Fibroblast of lung (primary cell): ENCODE measurements around the gene BCAS2. TPM values are rescaled to one million over a fixed set of nuclear protein-coding genes. Genes with fewer than 3 reads are reported as not detected.

Source experiments
- DNase-seq, 2 donors: peaks; one replicate each; pipeline versions ENCODE4 v3.0.0 to v3.0.0-alpha.2; 2010; ENCODE audit warnings: low read depth in 2 of 2
- H2AFZ ChIP-seq: 2 replicates; pipeline ENCODE4 v1.5.1; 2012; ENCODE audit warnings: low read length, control low read depth, inconsistent platforms
- H3K27ac ChIP-seq: 2 replicates; pipeline ENCODE4 v1.5.1; 2011; ENCODE audit warnings: low read length, control low read depth; ENCODE audit not compliant: insufficient read depth
- H3K27me3 ChIP-seq: 2 replicates; pipeline ENCODE4 v1.5.1; 2011; ENCODE audit warnings: mild to moderate bottlenecking, low read length; ENCODE audit not compliant: control insufficient read depth, insufficient read depth
- H3K36me3 ChIP-seq: 2 replicates; pipeline ENCODE4 v1.5.1; 2011; ENCODE audit warnings: low read length; ENCODE audit not compliant: control insufficient read depth, insufficient read depth
- H3K4me1 ChIP-seq: 2 replicates; pipeline ENCODE4 v1.5.1; 2011; ENCODE audit warnings: low read length; ENCODE audit not compliant: control insufficient read depth, insufficient read depth; ENCODE audit errors: extremely low read depth
- H3K4me2 ChIP-seq: 2 replicates; pipeline ENCODE4 v1.5.1; 2011; ENCODE audit warnings: low read length, control low read depth; ENCODE audit not compliant: insufficient read depth; ENCODE audit errors: extremely low read depth
- H3K4me3 ChIP-seq, 4 experiments: fragments of 200-600 bp in 1 of 4; sonication (generic) in 1 of 4; replicated peaks in 1 of 4; 2 replicates each; pipeline ENCODE4 v1.5.1; 2011 to 2016; ENCODE audit warnings: low read length in 4 of 4, low read depth in 3 of 4, mild to moderate bottlenecking in 3 of 4, control low read depth in 2 of 4, inconsistent platforms in 1 of 4, mixed read lengths in 1 of 4; ENCODE audit not compliant: insufficient read depth in 1 of 4; ENCODE audit errors: control extremely low read depth in 1 of 4
- H3K79me2 ChIP-seq: 2 replicates; pipeline ENCODE4 v1.5.1; 2012; ENCODE audit warnings: mild to moderate bottlenecking, low read length, inconsistent platforms; ENCODE audit not compliant: control insufficient read depth, insufficient read depth
- H3K9ac ChIP-seq: 2 replicates; pipeline ENCODE4 v1.5.1; 2011; ENCODE audit warnings: mild to moderate bottlenecking, low read length, control low read depth; ENCODE audit not compliant: insufficient read depth
- H3K9me3 ChIP-seq: 2 replicates; pipeline ENCODE4 v1.5.1; 2012; ENCODE audit warnings: low read depth, low read length; ENCODE audit not compliant: control insufficient read depth, insufficient read depth
- H4K20me1 ChIP-seq: 2 replicates; pipeline ENCODE4 v1.5.1; 2011; ENCODE audit warnings: low read length; ENCODE audit not compliant: control insufficient read depth, insufficient read depth; ENCODE audit errors: extremely low read depth
- CTCF ChIP-seq, 2 donors: IDR thresholded peaks in 1 of 2; conservative IDR thresholded peaks in 1 of 2; 1 replicate in 1 of 2; 2 replicates in 1 of 2; pipeline ENCODE4 v1.5.1; 2011 to 2012; ENCODE audit warnings: low read length in 2 of 2, control low read depth in 1 of 2, inconsistent platforms in 1 of 2, low read depth in 1 of 2, mild to moderate bottlenecking in 1 of 2
- EZH2 ChIP-seq: IDR thresholded peaks from 2 replicates; pipeline ENCODE4 v1.5.1; 2012; ENCODE audit warnings: low read length, control low read depth, mild to moderate bottlenecking; ENCODE audit errors: missing control alignments
- polyA plus RNA-seq, 2 donors: library from polyadenylated mRNA; depleted of rRNA in 1 of 2; stranded (reverse) in 1 of 2; unstranded in 1 of 2; fragments of >200 nt; gene quantifications; 2 replicates each; pipeline ENCODE4 v1.2.1, GENCODE V29; 2011 to 2012; ENCODE audit warnings: missing spikeins in 1 of 2
- total RNA-seq: library from RNA; depleted of rRNA; stranded (reverse); fragments of >200 nt; gene quantifications from 2 replicates; pipeline ENCODE4 v1.2.1, GENCODE V29; 2014

Gene BCAS2
- total and polyA plus RNA-seq, 2 donors (not counting 1 experiment from before 2014, with no cell fraction given) = 41.3 to 45.4 TPM

DNA sequence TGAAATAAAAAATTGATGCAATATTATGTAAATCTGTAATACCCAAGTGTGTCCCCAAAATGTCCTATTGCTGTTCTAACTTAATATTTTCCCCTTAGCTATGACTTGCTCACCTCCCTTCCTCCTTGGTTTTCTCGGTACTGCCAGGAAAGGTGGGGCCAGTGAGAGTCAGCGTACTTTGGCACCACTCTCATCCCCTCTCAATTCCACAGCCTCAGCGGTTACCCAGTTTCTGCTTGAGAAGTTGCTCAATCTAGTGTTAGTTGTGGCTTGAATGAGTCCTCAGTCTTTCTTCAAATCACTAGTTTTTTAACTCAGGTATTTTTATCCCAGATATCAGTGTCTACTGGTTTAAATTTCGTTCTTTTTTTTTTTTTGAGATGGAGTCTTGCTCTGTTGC lies 32.3 kb downstream of the BCAS2 start:
- peak in 1 of 2 donors; percentile 21 for DNase-seq
- Histone ChIP-seq H4K20me1 (no peaks in the 10 kb centered on the region), H3K27ac (no peak overlapping the region), H3K79me2 (no peaks in the 10 kb centered on the region), H3K4me1 (no peaks in the 10 kb centered on the region), H2AFZ (no peak overlapping the region), H3K36me3 (no peaks in the 10 kb centered on the region), H3K4me2 (no peak overlapping the region), H3K9me3 (no peaks in the 10 kb centered on the region), H3K27me3 (no peaks in the 10 kb centered on the region), H3K4me3 (no peak overlapping the region), H3K9ac (no peak overlapping the region)
- TF ChIP-seq CTCF (conservative IDR thresholded peaks at IDR 0.05 in 1 of 2, IDR thresholded peaks at IDR 0.05 in 1 of 2; ENCODE audit: low read depth in 1 of 2, low read length in 2 of 2) (no peak), EZH2 (no peak)

DNA sequence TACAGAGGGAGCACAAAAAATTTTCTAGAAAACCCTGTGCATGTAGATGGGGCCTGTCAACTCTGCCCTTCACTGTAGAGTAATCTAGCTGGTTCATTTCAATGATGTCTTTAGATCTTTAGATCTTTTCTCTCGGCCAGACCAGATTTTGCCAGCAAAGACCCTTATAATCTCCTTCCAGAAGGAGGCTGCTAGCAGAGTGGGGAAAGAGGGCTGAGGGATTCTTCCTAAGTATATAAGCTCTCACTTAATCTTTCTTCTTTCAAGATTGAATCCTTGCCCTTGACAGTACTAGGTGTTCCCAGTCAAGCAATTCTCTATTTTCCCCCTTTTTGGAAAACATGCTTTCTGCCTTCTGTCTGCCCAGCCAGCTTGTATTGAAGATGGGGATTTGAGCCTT lies 34.3 kb downstream of the BCAS2 start:
- TF ChIP-seq CTCF (conservative IDR thresholded peaks at IDR 0.05 in 1 of 2, IDR thresholded peaks at IDR 0.05 in 1 of 2; ENCODE audit: low read depth in 1 of 2, low read length in 2 of 2) (no peak), EZH2 (no peak)
- Histone ChIP-seq H2AFZ (no peak overlapping the region), H3K79me2 (no peaks in the 10 kb centered on the region), H3K9me3 (no peaks in the 10 kb centered on the region), H3K36me3 (no peaks in the 10 kb centered on the region), H3K27ac (no peak overlapping the region), H3K4me3 (no peak overlapping the region), H3K9ac (no peak overlapping the region), H3K27me3 (no peaks in the 10 kb centered on the region), H3K4me1 (no peaks in the 10 kb centered on the region), H3K4me2 (no peak overlapping the region), H4K20me1 (no peaks in the 10 kb centered on the region)
- no peak for DNase-seq

GRCh38 chr1:114545796-114546195 lies 35.6 kb downstream of the BCAS2 start:
- H3K27me3 ChIP-seq = no peaks in the 10 kb centered on the region
- no peak overlapping the region for H3K4me2 ChIP-seq
- H3K9ac ChIP-seq = no peak overlapping the region
- no peaks in the 10 kb centered on the region for H3K4me1 ChIP-seq
- H3K4me3 ChIP-seq = no peak overlapping the region
- no peaks in the 10 kb centered on the region for H3K9me3 ChIP-seq
- no peak for DNase-seq
- H3K79me2 ChIP-seq = no peaks in the 10 kb centered on the region
- TF ChIP-seq CTCF (conservative IDR thresholded peaks at IDR 0.05 in 1 of 2, IDR thresholded peaks at IDR 0.05 in 1 of 2; ENCODE audit: low read depth in 1 of 2, low read length in 2 of 2) (no peak), EZH2 (no peak)
- no peak overlapping the region for H2AFZ ChIP-seq
- no peaks in the 10 kb centered on the region for H4K20me1 ChIP-seq
- H3K36me3 ChIP-seq = no peaks in the 10 kb centered on the region
- no peak overlapping the region for H3K27ac ChIP-seq
